Right lobe of liver (tissue), 6 donors: ENCODE data around the gene RPS6KA6. TPM values are rescaled to one million over a fixed set of nuclear protein-coding genes. Genes with fewer than 3 reads are reported as not detected.
A peak's percentile ranks its signal among the peaks of the same experiment; 100 is the strongest.

Source experiments
- ATAC-seq, 4 donors: fragments of 200-7000 bp; cut with Tn5 transposase; one replicate each; pipeline ENCODE4 v1.9.1; 2020; ENCODE audit warnings: mild to moderate bottlenecking in 4 of 4, moderate library complexity in 4 of 4
- DNase-seq, 3 donors: peaks; one replicate each; pipeline ENCODE4 v3.0.0-alpha.2; 2020
- H3K27ac ChIP-seq, 3 donors: fragments of 200-600 bp; one replicate each; pipeline ENCODE4 v1.8.0; 2022
- H3K27me3 ChIP-seq, 2 donors: fragments of 200-600 bp; one replicate each; pipeline ENCODE4 v1.8.0; 2022
- H3K36me3 ChIP-seq, 4 donors: fragments of 200-600 bp; sonication (generic) in 1 of 4; one replicate each; pipeline versions ENCODE4 v1.5.1 to v1.8.0; 2017 to 2022; ENCODE audit warnings: control low read depth in 1 of 4
- H3K4me1 ChIP-seq, 4 donors: fragments of 200-600 bp; sonication (generic) in 1 of 4; one replicate each; pipeline versions ENCODE4 v1.5.1 to v1.8.0; 2017 to 2022; ENCODE audit warnings: control low read depth in 1 of 4
- H3K4me3 ChIP-seq, 3 donors: fragments of 200-600 bp; one replicate each; pipeline ENCODE4 v1.8.0; 2022
- H3K9me3 ChIP-seq, 4 donors: fragments of 200-600 bp; sonication (generic) in 1 of 4; one replicate each; pipeline versions ENCODE4 v1.5.1 to v1.8.0; 2017 to 2022; ENCODE audit warnings: control low read depth in 1 of 4
- CTCF ChIP-seq, 4 donors: fragments of 200-600 bp in 3 of 4; fragments of 450-650 bp in 1 of 4; IDR thresholded peaks; one replicate each; pipeline versions ENCODE4 v1.5.1 to v1.8.0; 2016 to 2022; ENCODE audit warnings: antibody characterized with exemption in 4 of 4, mild to moderate bottlenecking in 2 of 4
- POLR2A ChIP-seq: fragments of 450-650 bp; IDR thresholded peaks from one replicate; pipeline ENCODE4 v1.6.1; 2017; ENCODE audit warnings: antibody characterized with exemption, mild to moderate bottlenecking
- WGBS: methylation state at CpG from one replicate; pipeline ENCODE4 v1.1.6; 2018; ENCODE audit warnings: low coverage, low lambda C conversion rate; ENCODE audit not compliant: insufficient coverage; ENCODE audit errors: missing lambda C conversion rate; 5-methylcytosine and 5-hydroxymethylcytosine counted together
- intact Hi-C, 2 donors: fragments of 100-400 bp; cut with DNase I; formaldehyde crosslinking; loops; one replicate each; pipeline versions ENCODE4 v1.11.2 to v1.14.1; 2022
- long read RNA-seq: library from polyadenylated mRNA; unstranded; transcript quantifications from one replicate; pipeline ENCODE4 v2.0.0, GENCODE V29; 2019
- total RNA-seq, 6 experiments: library from RNA; depleted of rRNA in 2 of 6; stranded (reverse); fragments of >200 nt in 2 of 6; fragmentation: NEBNext Ultra II Directional in 3 of 6; extraction: Animal tissue kit (Norgen Biotek cat#: 25700) in 3 of 6; gene quantifications; one replicate each; pipeline versions ENCODE4 v1.1.0 to v1.2.4, GENCODE V29; 2016 to 2023
- donor health status: DM: no; HTN: yes; CAD: no.
- donor health status: DM: no; HTN: no; CAD: no.
- donor health status: DM: no; HTN: no; CAD: no.
- donor health status: DM: no; HTN: yes; CAD: no.
- donor health status: DM: no; HTN: yes; CAD: no.

Gene RPS6KA6
- total RNA-seq, result under 1 TPM; 0.12 to 0.88 (median 0.68) TPM
- long read RNA-seq, result 0 reads

DNA sequence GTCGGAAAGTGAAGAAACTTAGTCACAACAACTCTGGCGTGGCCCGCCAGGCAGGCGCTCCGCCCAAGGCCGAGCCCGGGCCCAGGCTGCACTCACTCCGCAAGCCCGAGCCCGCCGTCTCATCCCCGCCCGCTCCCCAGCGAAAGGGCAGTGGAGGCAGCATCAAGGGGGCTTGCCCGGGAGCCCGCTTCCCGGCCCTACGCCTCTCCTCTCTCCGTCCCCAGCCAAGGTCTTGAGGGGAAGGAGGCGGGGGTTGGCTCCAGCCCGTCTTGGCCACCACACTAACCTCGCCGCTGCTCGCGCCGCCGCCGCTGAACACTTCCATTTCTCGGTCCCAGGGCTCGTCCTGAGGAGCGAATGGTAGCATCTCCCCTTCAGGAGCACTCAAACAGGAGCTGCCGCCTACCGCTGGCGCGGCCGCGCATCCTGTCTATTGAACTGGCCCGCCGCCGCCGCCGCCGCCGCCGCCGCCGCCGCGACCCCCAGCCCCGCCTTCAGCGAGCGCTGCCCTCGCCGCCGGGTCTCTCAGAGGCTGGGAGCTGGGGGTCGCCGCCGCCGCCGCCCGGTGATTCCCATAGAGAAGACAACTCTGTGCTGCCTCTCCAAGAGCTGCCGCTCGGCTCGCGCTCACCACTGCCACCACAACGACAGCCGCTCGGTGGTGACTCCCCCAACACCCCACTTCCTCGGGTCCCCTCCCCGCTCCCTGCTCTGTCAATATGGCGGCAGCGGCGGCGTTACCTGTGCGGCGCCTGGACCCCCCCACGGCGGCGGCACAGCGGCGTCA lies at the start of gene RPS6KA6:
Gene RPS6KA6 (minus strand): TSS at position 667 of the 787 bp plus-strand sequence. CDS start 300 bp downstream, at position 367.
- H3K4me3 ChIP-seq, result peak within 1 kb of the TSS; percentile 43 to 56 (median 49)
- intact Hi-C loops, result no loop called here
- no CpG with 5 or more reads among the region's 81 CpGs for WGBS
- no peak for TF ChIP-seq POLR2A
- H3K9me3 ChIP-seq, result no peaks in the 10 kb centered on the region
- DNase-seq (peak; percentile 31 to 55 (median 41)), ATAC-seq (peak; percentile 66 to 81 (median 73))
- H3K27me3 ChIP-seq, result peaks cover 0 to 2% of the 10 kb centered on the region in 2 donors
- H3K36me3 ChIP-seq, result no peaks in the 10 kb centered on the region
- H3K27ac ChIP-seq, result peak within 1 kb of the TSS in 1 of 3 donors; percentile 31
- H3K4me1 ChIP-seq, result no peaks in the 10 kb centered on the region

DNA sequence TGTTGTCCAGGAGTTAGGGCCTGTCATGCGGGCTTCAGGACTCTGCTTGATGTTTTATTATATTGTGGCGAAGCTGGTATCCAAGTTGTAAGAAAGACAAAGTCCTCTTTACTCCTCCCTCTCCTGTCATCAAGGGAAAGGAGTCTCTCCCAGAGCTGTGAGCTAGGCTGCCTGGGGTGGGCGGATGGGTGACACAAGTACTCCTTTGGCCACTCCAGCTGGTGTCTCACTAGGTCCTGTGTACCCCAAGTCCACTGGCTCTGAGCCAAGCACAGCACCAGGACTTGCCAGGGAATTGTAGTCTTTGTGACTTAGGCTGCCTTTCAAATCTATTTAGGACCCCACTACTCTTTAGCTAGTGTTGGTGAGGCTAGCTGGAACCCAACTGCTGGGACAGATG lies 36.7 kb upstream of the RPS6KA6 start:
- Histone ChIP-seq H3K27ac (no peak overlapping the region), H3K27me3 (no peaks in the 10 kb centered on the region), H3K36me3 (no peaks in the 10 kb centered on the region), H3K4me1 (no peaks in the 10 kb centered on the region), H3K9me3 (no peaks in the 10 kb centered on the region), H3K4me3 (no peak overlapping the region)
- no peak for ATAC-seq
- WGBS, result 60% methylated on average over 1 of the region's 3 CpGs
- TF ChIP-seq CTCF (IDR thresholded peaks at IDR 0.05) (no peak), POLR2A (no peak)
- peak in 1 of 3 donors; percentile 29 for DNase-seq
- intact Hi-C loops, result no loop called here

GRCh38 chrX:84223261-84223660 lies 35.3 kb upstream of the RPS6KA6 start:
- no peak for TF ChIP-seq POLR2A
- TF ChIP-seq CTCF (IDR thresholded peaks at IDR 0.05), result no peak
- Histone ChIP-seq H3K36me3 (no peaks in the 10 kb centered on the region), H3K27me3 (no peaks in the 10 kb centered on the region), H3K27ac (no peak overlapping the region), H3K4me3 (no peak overlapping the region), H3K4me1 (no peaks in the 10 kb centered on the region), H3K9me3 (no peaks in the 10 kb centered on the region)
- intact Hi-C loops, result no loop called here
- no peak for ATAC-seq
- no peak for DNase-seq

GRCh38 chrX:84221181-84221580 lies 33.2 kb upstream of the RPS6KA6 start:
- Histone ChIP-seq H3K4me3 (no peak overlapping the region), H3K27ac (no peak overlapping the region), H3K36me3 (no peaks in the 10 kb centered on the region), H3K9me3 (no peaks in the 10 kb centered on the region), H3K4me1 (no peaks in the 10 kb centered on the region), H3K27me3 (no peaks in the 10 kb centered on the region)
- no peak for ATAC-seq
- TF ChIP-seq POLR2A (no peak), CTCF (IDR thresholded peaks at IDR 0.05) (no peak)
- WGBS, result 23% methylated on average over 2 of the region's 2 CpGs
- intact Hi-C loops, result no loop called here
- no peak for DNase-seq

- TF ChIP-seq CTCF (IDR thresholded peaks at IDR 0.05) (no peak), POLR2A (no peak)
- no peak overlapping the region for H3K4me3 ChIP-seq
- H3K9me3 ChIP-seq, result no peaks in the 10 kb centered on the region
- ATAC-seq (no peak), DNase-seq (no peak)
- intact Hi-C loops, result no loop called here
- no peaks in the 10 kb centered on the region for H3K36me3 ChIP-seq
- WGBS, result 36% methylated on average over 1 of the region's 1 CpG
- H3K4me1 ChIP-seq, result no peaks in the 10 kb centered on the region
- no peak overlapping the region for H3K27ac ChIP-seq
- no peaks in the 10 kb centered on the region for H3K27me3 ChIP-seq
These were observed 31.6 kb upstream of the RPS6KA6 start for GRCh38 chrX:84219551-84219950.
